ENCODE data around the gene MFRP. TPM values are rescaled to one million over a fixed set of nuclear protein-coding genes. Genes with fewer than 3 reads are reported as not detected.

MFRP gene
- total and polyA plus RNA-seq, 9 of the 15 experiments (the other 6 are each of a cell fraction or from before 2014, with no cell fraction given): not detected

- H3K4me3 ChIP-seq: no peak overlapping the region
- no peak overlapping the region; the same call in 2 of the 3 replicates for H3K27ac ChIP-seq (ENCODE audit: extremely low read depth, low read depth, low read length)
- peak overlapping the region; percentile 27; the same call in 1 of the 2 replicates for H3K4me2 ChIP-seq (ENCODE audit: insufficient read depth, low read length)
- FAIRE-seq (peak; percentile 88), ATAC-seq (peak; percentile 54), DNase-seq (ENCODE audit: extremely low read depth in 1 of 4, low spot score in 3 of 4) (peak; percentile 58 to 77 (median 65))
- H3K9ac ChIP-seq (ENCODE audit: insufficient read depth in 1 of 2, low read depth in 2 of 2, low read length in 2 of 2): peak overlapping the region in 1 of 2 experiments; percentile 14; a peak in 1 of 4 replicates
- H3K9me3 ChIP-seq (replicated peaks; ENCODE audit: control insufficient read depth, insufficient read depth, low read depth, low read length): no peaks in the 10 kb centered on the region
- intact Hi-C loops (cut with micrococcal nuclease): loop anchor here (1.0 to 5.0 kb wide), 3 partner anchors 18 to 51 kb away; no protein-coding TSS in a partner anchor
- BruUV-seq (replicated peaks): no TSS peak
- peaks cover 5% of the 10 kb centered on the region; the same call in 1 of the 2 replicates for H4K20me1 ChIP-seq (replicated peaks; ENCODE audit: control insufficient read depth, insufficient read depth, low read length)
- CTCF ChIA-PET (ENCODE audit: low intra/inter-chr PET ratio): interaction anchor here (1.5 to 5.9 kb wide), 2 partner anchors 16 to 18 kb away, joined by 3 to 41 read pairs; no protein-coding TSS in a partner anchor
- WGBS (ENCODE audit: insufficient coverage, low coverage, missing lambda C conversion rate): 51% methylated on average over 5 of the region's 5 CpGs
- H3K79me2 ChIP-seq (ENCODE audit: control insufficient read depth, insufficient read depth, low read length): peaks cover 14% of the 10 kb centered on the region; the same call in 1 of the 3 replicates
- H3K27me3 ChIP-seq (ENCODE audit: control insufficient read depth in 2 of 2, insufficient read depth in 2 of 2, low read length in 2 of 2): no peaks in the 10 kb centered on the region
- POLR2A ChIA-PET: interaction anchor here (0.6 to 3.7 kb wide), 6 partner anchors 9 to 267 kb away, joined by 3 to 24 read pairs (median 4); partner anchors contain the start of gene C2CD2L
- peaks cover 27% of the 10 kb centered on the region; the same call in 1 of the 3 replicates for H3K36me3 ChIP-seq (ENCODE audit: control insufficient read depth, insufficient read depth, low read length)
- peaks cover 66 to 77% of the 10 kb centered on the region in 2 experiments for H3K4me1 ChIP-seq (replicated peaks in 1 of 2; ENCODE audit: control insufficient read depth in 2 of 2, insufficient read depth in 2 of 2, low read length in 2 of 2)
- H3K9me1 ChIP-seq (ENCODE audit: control insufficient read depth, insufficient read depth, low read length): no peaks in the 10 kb centered on the region
- H2AFZ ChIP-seq (ENCODE audit: low read depth, low read length): no peak overlapping the region
- in situ Hi-C loops (cut with MboI): no loop called here
- TF ChIP-seq SMC3 (conservative IDR thresholded peaks at IDR 0.05; ENCODE audit: insufficient read depth, low read depth, low read length) (peak; percentile 41; the same call in 1 of the 2 replicates), DEAF1 (CRISPR knock-in tag; IDR thresholded peaks at IDR 0.05) (peak; percentile 74), ETV5 (CRISPR knock-in tag; IDR thresholded peaks at IDR 0.05; ENCODE audit: low read depth) (no peak), ZNF57 (CRISPR knock-in tag; IDR thresholded peaks at IDR 0.05) (no peak), CCNT2 (IDR thresholded peaks at IDR 0.05; ENCODE audit: borderline replicate concordance, extremely low read depth, insufficient read length, low read depth, low read length) (no peak), RAD21 (CRISPR knock-in tag; conservative IDR thresholded peaks at IDR 0.05 in 1 of 2, IDR thresholded peaks at IDR 0.05 in 1 of 2) (peak; percentile 72 to 93), REST (IDR thresholded peaks at IDR 0.05; ENCODE audit: borderline replicate concordance) (peak; percentile 76), REST (CRISPR knock-in tag; IDR thresholded peaks at IDR 0.05; ENCODE audit: low read depth) (no peak), CBX1 (IDR thresholded peaks at IDR 0.05; ENCODE audit: low read depth) (0 out of 2 replicates have a peak, but pooled peaks have one; percentile 27), CXXC5 (CRISPR knock-in tag; IDR thresholded peaks at IDR 0.05) (no peak), ZNF75A (CRISPR knock-in tag; IDR thresholded peaks at IDR 0.05) (no peak)
Measured at GRCh38 chr11:119373921-119374631, 27.6 kb upstream of the MFRP start.

Data from K562 (cell line).